Measurements from ENCODE around the gene ITK. TPM values are rescaled to one million over a fixed set of nuclear protein-coding genes. Genes with fewer than 3 reads are reported as not detected.

The ITK gene
- total and polyA plus RNA-seq, 2 donors (not counting 3 experiments of a cell fraction or from before 2014, with no cell fraction given), result not detected

DNA sequence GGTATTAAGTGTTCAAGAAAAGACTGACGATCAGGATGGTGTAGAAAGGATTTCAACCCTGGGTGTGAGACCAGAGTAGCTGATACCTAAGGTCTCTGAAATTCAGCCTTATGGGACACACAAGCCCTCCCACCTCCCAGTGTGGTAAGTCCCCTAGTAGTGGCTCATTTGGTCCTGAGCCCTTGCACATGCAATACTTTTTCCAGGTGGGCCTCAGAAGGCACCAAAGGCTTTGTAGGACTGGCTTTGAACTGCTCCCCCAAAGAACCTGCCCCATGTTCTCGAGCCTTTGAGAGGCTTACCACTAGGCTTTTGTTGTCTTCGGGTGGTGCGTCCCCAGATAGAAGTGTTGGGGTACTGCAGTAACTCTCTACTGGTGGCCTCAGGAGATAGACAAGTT lies 15.4 kb upstream of the ITK start:
- FAIRE-seq (no peak), DNase-seq (ENCODE audit: low read depth, low spot score) (no peak)
- Histone ChIP-seq H3K4me2 (ENCODE audit: insufficient read depth, low read length) (no peak overlapping the region), H3K4me3 (replicated peaks in 1 of 3; ENCODE audit: insufficient read depth in 1 of 3, low read depth in 1 of 3, low read length in 3 of 3) (no peak overlapping the region), H3K36me3 (ENCODE audit: control insufficient read depth in 2 of 2, extremely low read depth in 1 of 2, insufficient read depth in 2 of 2, low read length in 2 of 2) (no peaks in the 10 kb centered on the region), H3K27me3 (ENCODE audit: control insufficient read depth in 2 of 2, insufficient read depth in 2 of 2, low read length in 2 of 2) (no peaks in the 10 kb centered on the region), H3K79me2 (ENCODE audit: control insufficient read depth, insufficient read depth, low read length) (no peaks in the 10 kb centered on the region), H2AFZ (ENCODE audit: low read depth, low read length) (no peak overlapping the region), H4K20me1 (replicated peaks; ENCODE audit: control insufficient read depth, extremely low read depth, insufficient read depth, low read length) (no peaks in the 10 kb centered on the region), H3K4me1 (ENCODE audit: control insufficient read depth, extremely low read depth, insufficient read depth, low read length) (no peaks in the 10 kb centered on the region), H3K9me3 (replicated peaks; ENCODE audit: control insufficient read depth, insufficient read depth, low read length) (no peaks in the 10 kb centered on the region), H3K27ac (ENCODE audit: insufficient read depth, low read depth, low read length) (no peak overlapping the region), H3K9me1 (replicated peaks; ENCODE audit: control insufficient read depth, extremely low read depth, insufficient read depth, low read length) (no peaks in the 10 kb centered on the region), H3K9ac (replicated peaks; ENCODE audit: extremely low read depth, insufficient read depth, low read length) (no peak overlapping the region)
- TF ChIP-seq, protein P1, sequence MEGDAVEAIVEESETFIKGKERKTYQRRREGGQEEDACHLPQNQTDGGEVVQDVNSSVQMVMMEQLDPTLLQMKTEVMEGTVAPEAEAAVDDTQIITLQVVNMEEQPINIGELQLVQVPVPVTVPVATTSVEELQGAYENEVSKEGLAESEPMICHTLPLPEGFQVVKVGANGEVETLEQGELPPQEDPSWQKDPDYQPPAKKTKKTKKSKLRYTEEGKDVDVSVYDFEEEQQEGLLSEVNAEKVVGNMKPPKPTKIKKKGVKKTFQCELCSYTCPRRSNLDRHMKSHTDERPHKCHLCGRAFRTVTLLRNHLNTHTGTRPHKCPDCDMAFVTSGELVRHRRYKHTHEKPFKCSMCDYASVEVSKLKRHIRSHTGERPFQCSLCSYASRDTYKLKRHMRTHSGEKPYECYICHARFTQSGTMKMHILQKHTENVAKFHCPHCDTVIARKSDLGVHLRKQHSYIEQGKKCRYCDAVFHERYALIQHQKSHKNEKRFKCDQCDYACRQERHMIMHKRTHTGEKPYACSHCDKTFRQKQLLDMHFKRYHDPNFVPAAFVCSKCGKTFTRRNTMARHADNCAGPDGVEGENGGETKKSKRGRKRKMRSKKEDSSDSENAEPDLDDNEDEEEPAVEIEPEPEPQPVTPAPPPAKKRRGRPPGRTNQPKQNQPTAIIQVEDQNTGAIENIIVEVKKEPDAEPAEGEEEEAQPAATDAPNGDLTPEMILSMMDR (IDR thresholded peaks at IDR 0.05; ENCODE audit: extremely low read depth in 1 of 2, insufficient read depth in 1 of 2, low read depth in 1 of 2, low read length in 2 of 2), result no peak
- no peak for TF ChIP-seq JUN (IDR thresholded peaks at IDR 0.05; ENCODE audit: borderline replicate concordance, insufficient read depth, insufficient read length, low read depth)
- TF ChIP-seq FOS (IDR thresholded peaks at IDR 0.05; ENCODE audit: borderline replicate concordance, insufficient read depth, low read length), result no peak
- no peak for TF ChIP-seq EZH2 (IDR thresholded peaks at IDR 0.05; ENCODE audit: borderline replicate concordance, low read depth, low read length, severe bottlenecking)
- no peak for TF ChIP-seq POLR2A (IDR thresholded peaks at IDR 0.05; ENCODE audit: low read depth, low read length)
- dilution Hi-C loops (cut with MboI; ENCODE audit: extremely low pct_ligation_motif_present, low sequenced_read_pairs) (no loop called here), intact Hi-C loops (cut with micrococcal nuclease) (no loop called here)
- ChIA-PET POLR2A (no interaction called here), CTCF (no interaction called here)
- no TSS peak for BruUV-seq (replicated peaks)

DNA sequence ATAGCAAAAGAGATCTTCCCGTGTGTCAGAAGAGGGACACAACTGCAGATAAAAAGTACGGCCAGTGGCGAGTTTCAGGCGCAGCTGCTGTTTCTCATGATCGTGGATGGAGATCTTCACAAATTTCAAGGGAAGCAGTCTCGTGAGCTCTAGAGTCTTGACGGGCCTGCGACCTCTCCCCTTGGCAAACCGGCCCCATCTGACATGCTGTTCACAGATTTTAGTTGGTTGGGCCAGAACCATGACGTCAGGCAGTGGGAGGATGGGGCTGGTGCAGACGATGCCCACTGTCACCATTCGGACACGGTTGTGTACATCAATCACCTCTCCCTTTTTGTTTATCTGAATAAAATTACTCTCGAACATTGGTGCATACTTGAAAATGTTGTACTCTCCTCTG lies 15.0 kb upstream of the ITK start:
- no TSS peak for BruUV-seq (replicated peaks)
- POLR2A ChIA-PET, result no interaction called here
- DNase-seq (ENCODE audit: low read depth, low spot score) (no peak), FAIRE-seq (no peak)
- Histone ChIP-seq H3K9ac (replicated peaks; ENCODE audit: extremely low read depth, insufficient read depth, low read length) (no peak overlapping the region), H3K36me3 (ENCODE audit: control insufficient read depth in 2 of 2, extremely low read depth in 1 of 2, insufficient read depth in 2 of 2, low read length in 2 of 2) (no peaks in the 10 kb centered on the region), H3K9me3 (replicated peaks; ENCODE audit: control insufficient read depth, insufficient read depth, low read length) (no peaks in the 10 kb centered on the region), H3K4me2 (ENCODE audit: insufficient read depth, low read length) (no peak overlapping the region), H4K20me1 (replicated peaks; ENCODE audit: control insufficient read depth, extremely low read depth, insufficient read depth, low read length) (no peaks in the 10 kb centered on the region), H3K27me3 (ENCODE audit: control insufficient read depth in 2 of 2, insufficient read depth in 2 of 2, low read length in 2 of 2) (no peaks in the 10 kb centered on the region), H3K9me1 (replicated peaks; ENCODE audit: control insufficient read depth, extremely low read depth, insufficient read depth, low read length) (no peaks in the 10 kb centered on the region), H3K4me1 (ENCODE audit: control insufficient read depth, extremely low read depth, insufficient read depth, low read length) (no peaks in the 10 kb centered on the region), H3K79me2 (ENCODE audit: control insufficient read depth, insufficient read depth, low read length) (no peaks in the 10 kb centered on the region), H3K4me3 (replicated peaks in 1 of 3; ENCODE audit: insufficient read depth in 1 of 3, low read depth in 1 of 3, low read length in 3 of 3) (no peak overlapping the region), H2AFZ (ENCODE audit: low read depth, low read length) (no peak overlapping the region), H3K27ac (ENCODE audit: insufficient read depth, low read depth, low read length) (no peak overlapping the region)
- intact Hi-C loops (cut with micrococcal nuclease) (no loop called here), dilution Hi-C loops (cut with MboI; ENCODE audit: extremely low pct_ligation_motif_present, low sequenced_read_pairs) (no loop called here)
- CTCF ChIA-PET, result no interaction called here
- TF ChIP-seq POLR2AphosphoS5 (IDR thresholded peaks at IDR 0.05; ENCODE audit: insufficient read depth, low read depth, low read length) (no peak), EZH2 (IDR thresholded peaks at IDR 0.05; ENCODE audit: borderline replicate concordance, low read depth, low read length, severe bottlenecking) (no peak), JUN (IDR thresholded peaks at IDR 0.05; ENCODE audit: borderline replicate concordance, insufficient read depth, insufficient read length, low read depth) (no peak), MYC (IDR thresholded peaks at IDR 0.05; ENCODE audit: low read depth, low read length) (no peak)

All from endothelial cell of umbilical vein (primary cell).